Metanephros (tissue), 1 donor: Measurements from ENCODE around the gene FUT3. TPM values are rescaled to one million over a fixed set of nuclear protein-coding genes. Genes with fewer than 3 reads are reported as not detected.

Experiments used
- total RNA-seq: library from RNA; depleted of rRNA; stranded (reverse); fragments of >200 nt; gene quantifications from one replicate; pipeline ENCODE4 v1.2.3, GENCODE V29; 2014

FUT3 gene
- 0.41 TPM for total RNA-seq

DNA sequence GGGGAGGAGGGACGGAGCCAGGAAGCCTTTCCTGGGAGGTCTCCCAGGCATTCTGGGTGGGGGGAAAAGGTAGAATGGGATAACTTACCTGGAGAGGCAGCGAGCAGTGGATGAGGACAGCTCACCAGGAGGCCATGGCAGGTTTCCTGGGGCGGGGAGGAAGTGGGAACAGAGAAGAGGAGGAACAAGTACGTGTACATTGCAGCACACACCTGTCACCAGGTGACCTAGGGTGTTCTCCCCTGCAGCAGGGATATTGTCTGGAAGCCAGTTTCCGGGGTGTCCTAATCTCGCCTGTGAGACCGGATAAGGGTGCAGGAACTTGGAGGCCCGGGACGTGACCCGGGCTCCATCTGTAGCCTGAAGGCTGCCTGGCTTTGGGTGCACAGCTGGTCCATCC, at the start of gene FUT3:
TSS of gene FUT3 (minus strand) at position 148 of the 400 bp plus-strand sequence.

DNA sequence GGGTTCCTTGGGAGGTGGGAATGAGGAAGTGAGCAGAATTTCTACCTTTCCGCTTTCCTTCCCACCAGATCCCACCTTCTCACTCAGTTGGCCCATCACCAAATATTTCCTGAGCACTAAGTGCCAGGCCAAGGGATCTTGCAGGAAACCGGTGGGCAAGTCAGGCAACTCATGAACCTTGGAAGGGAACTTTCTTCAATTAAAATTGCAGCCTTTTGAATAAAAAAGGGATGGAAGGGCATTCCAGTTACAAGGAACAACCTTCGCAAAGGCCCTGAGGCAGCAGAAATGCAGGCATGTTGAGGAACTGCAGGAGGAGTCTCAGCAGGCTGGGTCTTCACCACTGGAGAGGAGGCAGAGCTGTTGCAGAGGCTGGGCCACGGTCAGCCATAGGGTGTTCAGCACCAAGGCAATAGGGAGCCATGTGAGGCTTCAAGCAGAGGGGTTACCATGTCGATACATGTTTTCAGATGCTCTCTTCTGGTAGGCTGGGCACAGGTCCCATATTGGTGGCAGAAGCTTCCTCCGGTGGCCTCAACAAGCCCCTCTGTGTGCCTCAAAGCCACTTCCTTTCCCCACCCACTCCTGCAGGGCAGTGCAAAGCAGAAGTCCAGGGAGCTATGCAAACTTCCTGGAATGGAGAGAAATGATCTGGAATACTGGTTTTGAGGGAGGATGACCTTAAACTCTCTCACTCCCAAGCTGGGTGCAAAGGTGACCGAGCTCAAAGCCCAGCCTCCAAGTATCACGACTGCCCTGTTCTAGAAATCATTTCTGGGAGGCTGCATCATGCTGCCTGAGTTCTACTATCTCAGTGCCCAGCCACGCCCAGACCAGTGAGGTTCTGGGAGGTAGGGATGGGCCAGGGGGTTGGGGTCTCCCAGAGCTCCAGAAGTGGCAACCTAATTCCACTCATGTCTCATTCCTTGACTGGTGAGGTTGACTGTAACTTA, 11.9 kb downstream of the FUT3 start, which contains the start of gene FUT6:
TSS of gene FUT6 (minus strand) at position 638 of the 953 bp plus-strand sequence. CDS start 7,135 bp downstream, outside the sequence.

DNA sequence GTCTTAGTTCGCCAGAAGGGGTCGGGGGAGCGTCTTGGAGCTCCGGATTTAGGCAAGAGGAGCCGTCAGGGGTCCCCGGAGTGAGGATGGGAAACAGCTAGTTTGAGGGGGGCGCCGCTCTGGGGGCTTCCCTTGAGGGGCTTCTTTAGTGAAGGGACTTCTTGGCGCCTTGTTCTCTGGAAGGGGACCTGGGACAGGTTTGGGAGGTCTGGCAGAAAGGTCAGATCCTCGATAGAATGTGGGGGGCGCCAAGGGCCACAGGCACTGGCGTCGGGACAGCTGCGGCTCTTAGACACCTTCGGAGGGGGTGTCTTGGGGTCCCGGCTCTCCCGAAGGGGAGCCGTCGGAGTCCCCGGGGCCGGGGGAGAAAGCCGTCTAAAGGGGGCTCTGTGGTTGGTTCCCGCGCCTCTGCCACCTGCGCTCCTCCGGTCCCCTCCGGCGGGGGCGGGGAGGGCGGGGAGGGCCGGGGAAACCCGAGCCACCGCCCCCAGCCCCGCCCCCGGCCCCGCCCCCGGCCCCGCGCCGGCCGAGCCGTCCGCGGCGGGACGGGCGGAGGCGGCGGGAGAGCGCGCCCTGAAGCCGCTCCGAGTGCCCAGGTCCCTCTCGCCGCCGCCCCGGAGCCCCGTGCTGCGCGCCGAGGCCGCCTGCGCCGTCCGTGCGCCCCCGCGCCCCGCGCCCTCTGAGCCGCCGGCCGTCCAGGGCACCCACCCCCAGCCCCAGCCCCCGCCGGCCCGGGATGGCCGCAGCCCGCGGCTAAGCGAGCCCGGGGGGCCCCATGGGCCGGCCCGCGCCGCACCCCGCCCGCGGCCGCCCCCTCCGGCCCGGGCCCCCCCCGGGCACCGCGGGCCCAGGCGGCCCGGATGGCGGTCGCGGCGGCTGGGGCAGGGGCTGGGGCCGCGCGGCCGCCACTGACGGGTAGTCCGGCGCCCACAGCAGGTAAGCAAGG, 46.5 kb downstream of the FUT3 start, which contains the start of gene NRTN:
TSS of gene NRTN (plus strand) at position 552 of the 946 bp plus-strand sequence. CDS start 19,099 bp downstream, outside the sequence.

Other genes with a start within 250 kb of the FUT3 start
- gene SAFB2, start 228.7 kb downstream of the FUT3 start, total RNA-seq, result 80.2 TPM
- gene SAFB, start 228.4 kb downstream of the FUT3 start, total RNA-seq, result 118 TPM
- 90.4 TPM for gene MICOS13, start 170.9 kb downstream of the FUT3 start, total RNA-seq
- 12.6 TPM for gene HSD11B1L, start 170.4 kb downstream of the FUT3 start, total RNA-seq
- gene RPL36, start 161.2 kb downstream of the FUT3 start, total RNA-seq, result 754 TPM
- 83.1 TPM for gene LONP1, start 131.3 kb downstream of the FUT3 start, total RNA-seq
- gene CATSPERD, start 130.8 kb downstream of the FUT3 start, total RNA-seq, result not detected
- 1.1 TPM for gene PRR22, start 66.7 kb downstream of the FUT3 start, total RNA-seq
- gene DUS3L, start 60.3 kb downstream of the FUT3 start, total RNA-seq, result 31.2 TPM
- gene NRTN, start 46.4 kb downstream of the FUT3 start, total RNA-seq, result 2.9 TPM
- 19.0 TPM for gene FUT6, start 11.7 kb downstream of the FUT3 start, total RNA-seq
- not detected for gene FUT5, start 19.1 kb upstream of the FUT3 start, total RNA-seq
- 134 TPM for gene NDUFA11, start 52.3 kb upstream of the FUT3 start, total RNA-seq
- gene VMAC, start 53.4 kb upstream of the FUT3 start, total RNA-seq, result 13.4 TPM
- 59.2 TPM for gene CAPS, start 62.8 kb upstream of the FUT3 start, total RNA-seq
- 59.0 TPM for gene RANBP3, start 126.7 kb upstream of the FUT3 start, total RNA-seq